Measurements from ENCODE around the gene SLC2A9.

The SLC2A9 gene

GRCh38 chr4:10024303-10024702 is 3.0 kb upstream of the SLC2A9 start:
- no peak for TF ChIP-seq TCF12 (IDR thresholded peaks at IDR 0.05; ENCODE audit: low read depth)
- TF ChIP-seq REST (IDR thresholded peaks at IDR 0.05; ENCODE audit: low read depth): no peak
- TF ChIP-seq NFIC (IDR thresholded peaks at IDR 0.05): no peak
- no peak for TF ChIP-seq EGR1 (IDR thresholded peaks at IDR 0.05)
- no peak for TF ChIP-seq RAD21 (IDR thresholded peaks at IDR 0.05; ENCODE audit: low read depth)
- no peak for TF ChIP-seq CREB1 (IDR thresholded peaks at IDR 0.05; ENCODE audit: low read depth)

GRCh38 chr4:10023806-10024205 is 2.5 kb upstream of the SLC2A9 start:
- TF ChIP-seq REST (IDR thresholded peaks at IDR 0.05; ENCODE audit: low read depth) (no peak), CEBPB (IDR thresholded peaks at IDR 0.05) (no peak), MAX (IDR thresholded peaks at IDR 0.05) (no peak), ZBTB7A (IDR thresholded peaks at IDR 0.05; ENCODE audit: low read depth) (no peak), RAD21 (IDR thresholded peaks at IDR 0.05; ENCODE audit: low read depth) (no peak), TCF12 (IDR thresholded peaks at IDR 0.05; ENCODE audit: low read depth) (no peak), USF1 (IDR thresholded peaks at IDR 0.05) (no peak), TEAD4 (IDR thresholded peaks at IDR 0.05) (no peak), EP300 (IDR thresholded peaks at IDR 0.05; ENCODE audit: borderline replicate concordance) (no peak), FOXM1 (IDR thresholded peaks at IDR 0.05; ENCODE audit: borderline replicate concordance, low read depth) (no peak), CREB1 (IDR thresholded peaks at IDR 0.05; ENCODE audit: low read depth) (no peak), NFIC (IDR thresholded peaks at IDR 0.05) (no peak), TAF1 (IDR thresholded peaks at IDR 0.05; ENCODE audit: low read depth) (no peak)

- no peak for TF ChIP-seq TCF12 (IDR thresholded peaks at IDR 0.05; ENCODE audit: low read depth)
- TF ChIP-seq EP300 (IDR thresholded peaks at IDR 0.05; ENCODE audit: borderline replicate concordance): no peak
- TF ChIP-seq YY1 (IDR thresholded peaks at IDR 0.05; ENCODE audit: low read depth): no peak
These were observed 1.7 kb upstream of the SLC2A9 start for GRCh38 chr4:10023050-10023419.

GRCh38 chr4:10022346-10023049 is 1.2 kb upstream of the SLC2A9 start:
- TF ChIP-seq YY1 (IDR thresholded peaks at IDR 0.05; ENCODE audit: low read depth) (no peak), CEBPB (IDR thresholded peaks at IDR 0.05) (no peak), EP300 (IDR thresholded peaks at IDR 0.05; ENCODE audit: borderline replicate concordance) (no peak), FOXM1 (IDR thresholded peaks at IDR 0.05; ENCODE audit: borderline replicate concordance, low read depth) (no peak), USF1 (IDR thresholded peaks at IDR 0.05) (no peak), TCF12 (IDR thresholded peaks at IDR 0.05; ENCODE audit: low read depth) (no peak), REST (IDR thresholded peaks at IDR 0.05; ENCODE audit: low read depth) (no peak), TEAD4 (IDR thresholded peaks at IDR 0.05) (no peak), NFIC (IDR thresholded peaks at IDR 0.05) (no peak), EGR1 (IDR thresholded peaks at IDR 0.05) (no peak)

- TF ChIP-seq YY1 (IDR thresholded peaks at IDR 0.05; ENCODE audit: low read depth): no peak
- no peak for TF ChIP-seq CEBPB (IDR thresholded peaks at IDR 0.05)
- no peak for TF ChIP-seq EP300 (IDR thresholded peaks at IDR 0.05; ENCODE audit: borderline replicate concordance)
- TF ChIP-seq FOXM1 (IDR thresholded peaks at IDR 0.05; ENCODE audit: borderline replicate concordance, low read depth): no peak
- TF ChIP-seq TEAD4 (IDR thresholded peaks at IDR 0.05): no peak
- TF ChIP-seq MAX (IDR thresholded peaks at IDR 0.05): no peak
- no peak for TF ChIP-seq TCF12 (IDR thresholded peaks at IDR 0.05; ENCODE audit: low read depth)
- TF ChIP-seq CREB1 (IDR thresholded peaks at IDR 0.05; ENCODE audit: low read depth): no peak
- no peak for TF ChIP-seq REST (IDR thresholded peaks at IDR 0.05; ENCODE audit: low read depth)
These were observed 341 bp upstream of the SLC2A9 start for GRCh38 chr4:10021653-10022023.
